GM12873 (cell line): ENCODE measurements around the gene ATP2C2.

Experiments
- TF ChIP-seq, protein P1 (sequence below): IDR thresholded peaks from 2 replicates; pipeline ENCODE4 v1.5.1; 2012; ENCODE audit warnings: low read depth, mild to moderate bottlenecking, moderate library complexity, low read length, control low read depth; ENCODE audit not compliant: insufficient read depth; ENCODE audit errors: missing control alignments

The ATP2C2 gene

DNA sequence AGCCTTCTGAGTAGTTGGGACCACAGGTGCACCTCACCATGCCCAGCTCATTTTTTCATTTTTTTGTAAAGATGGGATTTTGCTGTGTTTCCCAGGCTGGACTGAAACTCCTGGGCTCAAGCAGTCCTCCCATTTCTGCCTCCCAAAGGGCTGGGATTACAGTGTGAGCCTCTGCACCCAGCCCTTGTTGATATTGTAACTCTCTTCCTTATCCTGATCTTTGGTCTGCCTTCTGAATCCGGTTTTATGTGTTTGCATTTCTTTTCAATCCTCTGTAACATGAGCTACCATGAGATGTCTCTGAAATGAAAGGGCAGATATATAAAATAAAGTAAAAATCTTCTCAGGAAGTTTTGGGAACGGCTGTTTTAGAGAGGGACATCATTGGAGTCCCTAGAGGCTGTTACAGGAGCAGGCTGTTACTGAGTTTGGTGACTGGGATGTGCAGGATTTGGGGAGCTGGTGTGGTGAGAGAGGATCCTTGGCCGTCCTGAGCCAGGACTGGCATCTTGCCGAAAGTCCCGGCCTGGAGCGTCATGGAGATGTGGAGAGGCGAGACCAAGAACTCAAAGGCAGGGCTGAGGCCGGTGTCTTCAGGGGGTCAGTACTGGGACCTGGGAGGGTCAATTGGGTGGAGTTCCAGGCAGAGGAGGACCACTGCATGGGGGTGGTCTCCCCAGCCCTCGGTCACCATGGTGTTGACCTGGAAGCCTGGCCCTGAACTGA is 39.4 kb downstream of the ATP2C2 start:
- TF ChIP-seq, protein P1, sequence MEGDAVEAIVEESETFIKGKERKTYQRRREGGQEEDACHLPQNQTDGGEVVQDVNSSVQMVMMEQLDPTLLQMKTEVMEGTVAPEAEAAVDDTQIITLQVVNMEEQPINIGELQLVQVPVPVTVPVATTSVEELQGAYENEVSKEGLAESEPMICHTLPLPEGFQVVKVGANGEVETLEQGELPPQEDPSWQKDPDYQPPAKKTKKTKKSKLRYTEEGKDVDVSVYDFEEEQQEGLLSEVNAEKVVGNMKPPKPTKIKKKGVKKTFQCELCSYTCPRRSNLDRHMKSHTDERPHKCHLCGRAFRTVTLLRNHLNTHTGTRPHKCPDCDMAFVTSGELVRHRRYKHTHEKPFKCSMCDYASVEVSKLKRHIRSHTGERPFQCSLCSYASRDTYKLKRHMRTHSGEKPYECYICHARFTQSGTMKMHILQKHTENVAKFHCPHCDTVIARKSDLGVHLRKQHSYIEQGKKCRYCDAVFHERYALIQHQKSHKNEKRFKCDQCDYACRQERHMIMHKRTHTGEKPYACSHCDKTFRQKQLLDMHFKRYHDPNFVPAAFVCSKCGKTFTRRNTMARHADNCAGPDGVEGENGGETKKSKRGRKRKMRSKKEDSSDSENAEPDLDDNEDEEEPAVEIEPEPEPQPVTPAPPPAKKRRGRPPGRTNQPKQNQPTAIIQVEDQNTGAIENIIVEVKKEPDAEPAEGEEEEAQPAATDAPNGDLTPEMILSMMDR = no peak

DNA sequence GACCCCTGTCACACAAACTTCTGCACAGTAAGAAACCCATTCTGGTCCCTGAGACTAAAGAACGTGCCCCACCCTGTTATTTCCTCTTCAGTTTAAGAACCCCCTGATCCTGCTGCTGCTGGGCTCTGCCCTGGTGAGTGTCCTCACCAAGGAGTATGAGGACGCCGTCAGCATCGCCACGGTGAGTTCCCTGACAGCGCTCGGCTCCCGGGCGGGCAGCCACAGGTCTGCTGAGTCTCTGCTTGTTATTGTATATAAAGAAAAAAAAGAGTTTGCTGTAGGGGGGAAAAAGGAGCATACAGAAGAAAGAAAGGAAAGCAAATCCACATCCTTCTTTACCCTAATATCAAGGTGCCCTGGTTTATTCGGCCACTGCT is 40.0 kb downstream of the ATP2C2 start:
- TF ChIP-seq, protein P1 = no peak

DNA sequence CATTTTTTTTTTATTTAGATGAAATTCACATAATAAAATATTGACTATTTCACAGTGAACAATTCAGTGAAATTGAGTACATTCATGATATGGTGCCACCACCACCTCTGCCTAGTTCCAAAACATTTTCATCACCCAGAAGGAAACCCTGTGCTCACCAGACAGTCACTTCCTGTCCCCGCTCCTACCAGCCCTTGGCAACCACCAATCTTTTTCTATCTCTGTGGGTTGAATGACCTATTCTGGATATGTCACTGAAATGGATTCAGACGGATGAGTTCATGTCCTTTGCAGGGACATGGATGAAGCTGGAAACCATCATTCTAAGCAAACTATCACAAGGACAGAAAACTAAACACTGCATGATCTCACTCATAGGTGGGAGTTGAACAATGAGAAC is 40.5 kb downstream of the ATP2C2 start:
- TF ChIP-seq, protein P1 = no peak

DNA sequence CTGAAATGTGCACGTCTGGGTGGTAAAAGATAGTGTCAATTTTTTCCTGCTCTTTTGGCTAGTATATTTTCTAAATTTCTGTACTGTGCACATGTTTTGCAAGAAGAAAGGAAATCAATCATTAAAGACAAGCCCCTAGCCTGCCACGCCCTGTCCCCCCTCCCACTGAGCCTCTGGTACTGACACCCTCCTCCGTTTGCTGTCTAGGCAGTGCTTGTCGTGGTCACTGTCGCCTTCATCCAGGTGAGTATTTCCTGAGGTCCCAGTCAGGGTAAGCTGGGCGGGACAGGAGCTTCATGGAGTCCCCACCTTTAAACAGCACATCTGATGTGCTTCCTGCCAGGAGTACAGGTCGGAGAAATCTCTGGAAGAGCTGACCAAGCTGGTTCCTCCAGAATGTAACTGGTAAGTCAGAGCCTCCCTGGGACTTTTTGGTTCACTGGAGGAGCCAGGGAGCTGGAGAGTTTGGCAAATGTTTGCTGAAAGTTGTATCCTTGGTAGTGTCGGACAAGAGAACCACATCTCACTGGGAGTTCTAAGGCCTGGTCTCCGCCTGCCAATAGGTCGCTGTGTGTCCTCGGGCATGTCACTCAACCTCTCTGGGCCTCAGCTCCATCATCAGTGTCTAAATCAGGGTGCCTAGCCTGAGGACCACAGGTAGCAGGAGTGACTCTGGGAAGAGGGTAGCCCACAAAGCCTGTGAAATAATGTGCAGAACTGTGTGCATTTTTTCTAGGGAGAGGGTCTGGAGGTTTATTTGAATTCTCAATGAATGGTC is 42.2 kb downstream of the ATP2C2 start:
- TF ChIP-seq, protein P1 = no peak

DNA sequence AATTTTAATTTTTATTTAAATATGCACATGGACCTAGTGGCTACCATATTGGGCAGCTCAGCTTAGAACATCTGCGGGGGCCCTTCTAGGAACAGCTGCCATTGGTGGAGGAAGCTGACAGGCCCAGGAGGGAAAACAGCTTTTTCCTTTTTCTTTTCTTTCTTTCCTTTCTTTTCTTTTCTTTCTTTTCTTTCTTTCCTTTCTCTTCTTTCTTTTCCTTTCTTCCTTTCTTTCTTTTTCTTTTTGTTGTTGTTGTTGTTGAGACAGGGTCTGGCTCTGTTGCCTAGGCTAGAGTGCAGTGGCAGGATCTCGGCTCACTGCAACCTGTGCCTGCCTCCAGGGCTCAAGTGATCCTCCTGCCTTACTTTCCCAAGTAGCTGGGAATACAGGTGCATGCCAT is 43.4 kb downstream of the ATP2C2 start:
- TF ChIP-seq, protein P1 = no peak

DNA sequence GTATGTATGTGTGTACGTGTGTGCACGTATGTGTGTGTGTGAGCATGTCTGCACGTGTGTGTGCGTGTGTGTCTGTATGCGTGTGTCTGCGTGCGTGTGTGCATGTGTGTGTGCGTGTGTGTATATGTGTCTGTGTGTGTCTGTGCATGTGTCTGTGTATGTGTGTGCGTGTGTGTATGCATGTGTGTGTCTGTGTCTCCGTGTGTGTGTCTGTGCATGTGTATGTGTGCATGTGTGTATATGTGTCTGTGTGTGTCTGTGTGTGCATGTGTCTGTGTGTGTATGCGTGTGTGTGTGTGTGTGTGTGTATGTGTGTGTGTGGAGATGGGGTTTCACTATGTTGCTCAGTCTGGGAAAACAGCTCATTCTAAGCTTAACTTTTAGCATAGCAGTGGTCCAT is 43.9 kb downstream of the ATP2C2 start:
- TF ChIP-seq, protein P1 = no peak

DNA sequence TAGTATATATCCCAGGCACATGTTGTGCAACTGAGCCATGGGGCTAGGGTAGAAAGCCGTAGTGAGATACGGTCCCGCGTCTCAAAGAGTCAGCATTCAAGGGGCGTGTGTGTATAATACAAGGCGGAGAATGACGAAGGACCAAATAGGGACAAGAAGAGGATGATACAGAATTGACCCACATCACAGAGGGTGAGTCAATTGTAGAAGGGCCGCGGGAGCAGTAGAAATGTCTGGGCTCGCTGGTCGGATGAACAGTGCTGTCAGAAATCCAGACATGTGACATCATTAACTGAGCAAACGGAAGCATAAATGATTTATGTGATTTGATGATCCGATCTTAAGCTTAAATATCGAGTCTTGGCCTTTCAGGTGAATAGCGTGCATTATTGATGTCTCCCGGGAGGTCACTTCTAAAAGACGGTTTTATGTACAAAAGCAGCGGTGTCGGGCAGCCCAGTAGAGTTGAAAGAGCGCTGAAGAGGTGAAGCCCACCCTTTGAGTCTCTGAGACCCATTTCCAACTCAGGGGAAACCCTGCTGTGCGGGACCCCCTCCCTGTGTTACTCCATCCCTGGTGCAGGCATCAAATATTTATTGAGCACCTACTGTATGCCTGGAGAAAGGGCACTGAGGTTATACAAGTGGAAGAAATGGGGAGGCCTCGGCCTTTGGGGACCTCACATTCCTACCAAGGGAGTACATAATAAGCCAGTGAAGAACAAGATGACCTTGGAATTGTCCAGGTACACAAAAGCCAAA is 45.1 kb downstream of the ATP2C2 start:
- TF ChIP-seq, protein P1 = no peak
